GM21447 (cell line): Measurements from ENCODE around the gene PSMA5.
A peak's percentile ranks its signal among the peaks of the same experiment; 100 is the strongest.
"Not testable (repeated sequence)": the region's sequence is repeated elsewhere in the genome, so short reads cannot be mapped to it uniquely, and the experiment has no call there.

Experiments used
- ATAC-seq: cut with Tn5 transposase; IDR thresholded peaks from one replicate; pipeline ENCODE4 v1.9.1; 2021; ENCODE audit not compliant: unreplicated experiment

Gene PSMA5

DNA sequence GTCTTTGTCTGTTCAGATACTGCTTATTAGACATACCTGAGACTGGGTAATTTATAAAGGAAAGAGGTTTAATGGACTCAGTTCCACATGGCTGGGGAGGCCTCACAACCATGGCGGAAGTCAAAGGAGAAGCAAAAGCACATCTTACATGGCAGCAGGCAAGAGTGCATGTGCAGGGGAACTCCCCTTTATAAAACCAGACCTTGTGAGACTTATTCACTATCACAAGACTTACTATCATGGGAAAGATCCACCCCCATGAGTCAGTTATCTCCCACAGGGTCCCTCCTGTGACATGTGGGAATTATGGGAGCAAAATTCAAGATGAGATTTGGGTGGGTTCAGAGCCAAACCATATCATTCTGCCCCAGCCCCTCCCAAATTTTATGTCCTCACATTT is 7.1 kb upstream of the PSMA5 start:
- ATAC-seq, result no peak

- ATAC-seq, result no peak
These were observed 6.1 kb upstream of the PSMA5 start for GRCh38 chr1:109432336-109432735.

DNA sequence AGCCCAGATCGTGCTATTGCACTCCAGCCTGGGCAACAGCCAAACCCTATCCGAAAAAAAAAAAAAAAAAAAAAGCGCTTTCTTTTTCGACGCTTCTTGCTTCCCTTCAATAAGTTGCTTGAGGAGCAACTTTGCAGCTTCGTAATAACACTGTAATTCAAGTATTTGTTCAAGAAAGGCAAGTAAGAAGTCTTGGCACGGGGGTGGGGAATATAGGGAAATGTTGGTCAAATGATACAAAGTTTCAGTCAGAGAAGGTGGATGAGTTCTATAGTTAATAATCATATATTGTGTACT is 871 bp upstream of the PSMA5 start:
- ATAC-seq, result no peak

DNA sequence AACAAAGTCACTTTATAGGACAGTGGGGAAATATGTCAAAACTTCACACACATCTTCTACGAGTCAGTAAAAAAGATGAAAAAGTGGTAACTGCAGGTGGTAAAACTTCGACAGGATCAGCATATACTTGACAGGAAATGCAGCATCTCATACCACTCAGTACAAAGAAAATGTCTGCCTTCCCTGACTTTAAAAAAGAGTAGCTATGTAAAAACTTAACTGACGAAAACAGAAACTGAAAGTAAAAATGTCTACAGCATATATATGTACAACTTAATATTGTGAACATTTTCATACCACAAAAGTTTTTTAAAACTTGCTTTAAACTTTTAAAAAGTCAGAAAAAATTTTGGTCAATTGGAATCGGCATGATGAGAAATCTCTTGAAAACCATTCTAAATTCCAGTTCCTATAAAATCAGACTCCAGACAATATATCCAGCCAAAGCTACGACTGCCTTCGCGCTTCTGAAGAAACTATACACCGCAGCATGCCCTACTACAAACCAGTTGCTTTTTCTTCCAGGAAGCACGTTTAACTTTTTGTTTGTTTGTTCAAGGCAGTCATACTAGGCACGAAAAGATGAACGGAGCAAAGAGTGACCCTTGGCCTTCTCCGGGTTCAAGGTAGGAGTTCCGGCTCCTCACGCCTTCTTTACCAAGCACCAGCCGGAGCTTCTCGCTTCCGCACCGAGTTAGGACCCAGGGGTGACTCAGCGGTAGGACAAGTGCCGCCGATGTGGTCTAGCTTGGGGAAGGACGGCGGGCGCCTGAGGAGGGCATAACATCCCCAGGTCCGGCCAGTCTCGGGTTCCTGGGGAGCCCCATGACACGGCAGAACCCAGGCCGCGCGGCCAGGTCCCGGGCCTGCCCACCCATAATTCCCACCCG is 612 bp downstream of the PSMA5 start:
- peak; percentile 27 for ATAC-seq

- ATAC-seq, result no peak
These were observed 2.8 kb downstream of the PSMA5 start for GRCh38 chr1:109423498-109423897.

- no peak for ATAC-seq
These were observed 13.7 kb downstream of the PSMA5 start for GRCh38 chr1:109412551-109412950.

DNA sequence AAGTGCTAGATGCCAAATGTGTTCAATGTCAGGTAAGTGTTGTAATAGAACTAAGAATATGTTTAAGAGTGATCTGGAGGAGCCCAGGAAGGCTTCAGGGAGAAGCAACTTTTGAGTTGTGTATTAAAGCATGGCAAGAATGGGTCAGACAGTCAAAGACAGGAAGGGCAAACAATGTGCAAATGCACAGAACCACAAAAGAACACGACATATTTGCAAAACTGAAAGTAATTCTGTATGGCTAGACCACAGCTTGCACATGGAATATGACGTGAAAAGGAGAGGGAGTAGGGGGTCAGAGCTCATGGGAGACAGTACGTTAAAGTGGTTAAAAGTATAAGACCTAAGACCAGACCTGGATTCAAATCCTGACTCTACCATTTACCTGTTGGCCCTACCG is 21.4 kb downstream of the PSMA5 start:
- no peak for ATAC-seq

- ATAC-seq, result no peak
These were observed 24.2 kb downstream of the PSMA5 start for GRCh38 chr1:109402025-109402424.

GRCh38 chr1:109400035-109400655 is 26.1 kb downstream of the PSMA5 start:
- no peak for ATAC-seq

- ATAC-seq, result no peak
These were observed 26.8 kb downstream of the PSMA5 start for GRCh38 chr1:109399326-109399957.

- ATAC-seq, result no peak
These were observed 27.7 kb downstream of the PSMA5 start for GRCh38 chr1:109398343-109399225.

GRCh38 chr1:109397581-109398342 is 28.5 kb downstream of the PSMA5 start, which contains the start of gene SORT1:
TSS of gene SORT1 (minus strand) at chr1:109397918. CDS start at chr1:109397892, 26 bp downstream.
- ATAC-seq, result peak; percentile 69

DNA sequence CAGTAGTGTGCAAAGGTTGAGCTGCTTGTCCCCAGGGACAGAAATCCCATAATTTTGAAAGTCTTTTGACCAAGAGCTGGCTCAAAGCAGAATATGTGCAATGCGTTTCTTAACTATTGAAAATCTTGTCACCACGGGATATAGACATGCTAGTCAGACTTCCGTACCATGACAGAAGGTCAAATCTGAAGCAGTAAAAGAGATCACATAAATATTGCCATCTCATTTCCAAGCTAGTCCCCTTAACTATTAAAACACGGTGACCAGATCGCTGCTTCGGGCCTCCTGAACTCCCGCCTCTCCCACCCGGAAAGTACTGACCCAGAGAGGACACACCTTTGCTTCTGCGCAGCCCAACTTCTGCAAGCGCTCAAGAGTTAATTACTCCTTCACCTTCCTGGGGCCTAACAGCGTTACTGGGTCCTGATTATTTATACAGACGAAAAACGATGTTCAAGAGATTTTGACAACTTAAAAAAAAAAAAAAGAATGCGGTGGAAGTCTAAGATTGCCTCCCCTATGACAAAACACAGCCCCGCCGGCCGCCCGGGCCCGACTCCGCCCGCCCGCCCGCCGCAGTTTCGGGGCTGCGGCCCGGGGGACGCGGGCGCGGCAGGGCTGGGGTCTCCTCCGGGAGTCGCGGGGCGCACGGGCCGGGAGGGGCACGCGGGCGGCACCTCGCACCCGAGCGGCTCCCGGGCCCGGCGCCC is 29.2 kb downstream of the PSMA5 start:
- no peak for ATAC-seq

GRCh38 chr1:109396513-109396839 is 29.8 kb downstream of the PSMA5 start:
- ATAC-seq, result no peak

- ATAC-seq, result no peak
These were observed 30.4 kb downstream of the PSMA5 start for GRCh38 chr1:109395602-109396512.

DNA sequence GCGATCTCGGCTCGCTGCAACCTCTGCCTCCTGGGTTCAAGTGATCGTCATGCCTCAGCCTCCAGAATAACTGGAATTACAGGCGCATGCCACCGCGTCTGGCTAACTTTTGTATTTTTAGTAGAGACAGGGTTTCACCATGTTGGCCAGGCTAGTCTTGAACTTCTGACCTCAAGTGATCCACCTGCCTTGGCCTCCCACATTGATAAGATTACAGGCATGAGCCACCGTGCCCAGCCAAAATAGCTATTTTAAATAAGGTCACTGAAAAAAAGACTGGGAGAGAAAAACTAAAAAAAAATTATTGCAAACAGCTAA is 31.0 kb downstream of the PSMA5 start:
- ATAC-seq, result not testable (repeated sequence)

DNA sequence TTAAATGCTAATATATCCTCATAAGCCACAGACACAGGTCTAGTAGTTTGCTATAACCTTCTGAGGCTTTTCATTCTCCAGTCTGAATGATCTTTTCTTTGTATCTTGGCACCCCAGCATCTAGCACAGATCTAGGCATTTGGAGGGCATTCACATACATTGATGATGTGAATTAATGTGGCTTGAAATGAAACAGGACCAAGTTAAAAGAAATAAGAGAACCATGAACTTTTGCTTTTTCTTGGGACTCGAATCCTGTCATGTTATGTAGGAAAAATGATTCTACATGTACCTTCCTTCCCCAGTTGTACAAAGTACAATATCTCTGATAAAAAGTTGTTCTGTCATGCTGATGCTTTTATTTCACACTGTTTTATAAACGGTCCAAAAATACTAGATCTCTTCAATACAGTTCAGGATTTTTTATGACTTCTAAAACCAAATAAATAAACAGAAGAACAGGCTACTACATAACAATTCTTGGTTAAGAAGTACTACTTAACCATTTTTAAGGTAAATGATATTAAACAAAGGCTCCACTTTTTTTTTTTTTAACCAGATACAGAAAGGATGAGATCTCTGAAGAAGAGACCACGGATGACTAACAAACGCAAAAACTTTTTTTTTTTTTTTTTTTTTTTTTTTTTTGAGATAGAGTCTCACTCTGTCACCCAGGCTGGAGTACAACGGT is 31.5 kb downstream of the PSMA5 start:
- no peak for ATAC-seq

DNA sequence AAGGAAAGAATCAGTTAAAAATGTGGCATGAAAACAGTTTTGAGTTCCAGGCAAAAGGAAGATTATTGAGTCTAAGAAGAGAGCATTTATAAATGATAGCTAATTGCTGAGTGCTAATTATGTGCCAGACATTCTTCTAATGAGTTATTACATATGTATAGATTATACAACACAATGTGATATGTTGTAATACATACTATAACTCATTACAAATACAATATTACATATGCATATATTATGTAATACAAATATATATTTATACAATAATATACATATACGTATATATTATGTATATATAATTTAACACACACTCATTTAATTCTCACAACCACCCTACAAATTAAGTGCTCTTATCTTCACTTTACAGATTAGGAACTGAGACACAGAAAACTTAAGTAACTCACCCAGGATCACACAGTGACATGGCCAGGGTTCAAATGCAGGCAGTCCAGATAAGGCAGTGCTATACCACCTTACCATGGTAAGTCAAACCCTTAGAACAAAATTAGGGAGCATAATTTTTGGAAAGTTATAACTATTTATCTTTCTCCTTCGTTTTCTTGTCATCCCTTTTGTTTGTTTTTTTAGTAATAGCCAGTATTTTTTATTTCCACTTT is 32.5 kb downstream of the PSMA5 start:
- ATAC-seq, result no peak
